HG03439 (cell line): ENCODE data around the gene TRIM44.
"Not testable (repeated sequence)": the region's sequence is repeated elsewhere in the genome, so short reads cannot be mapped to it uniquely, and the experiment has no call there.

Experiments used
- ATAC-seq: cut with Tn5 transposase; IDR thresholded peaks from one replicate; pipeline ENCODE4 v1.9.1; 2021; ENCODE audit warnings: mild to moderate bottlenecking, moderate library complexity; ENCODE audit not compliant: unreplicated experiment

Gene TRIM44

GRCh38 chr11:35846874-35847273 is 184.3 kb downstream of the TRIM44 start:
- ATAC-seq: no peak

- ATAC-seq: no peak
Measured at GRCh38 chr11:35847473-35847872, 184.9 kb downstream of the TRIM44 start.

- ATAC-seq: no peak
Measured at GRCh38 chr11:35848616-35849015, 186.0 kb downstream of the TRIM44 start.

- no peak for ATAC-seq
Measured at GRCh38 chr11:35850191-35850590, 187.6 kb downstream of the TRIM44 start.

GRCh38 chr11:35851342-35851741 is 188.8 kb downstream of the TRIM44 start:
- ATAC-seq: no peak

GRCh38 chr11:35852056-35852455 is 189.5 kb downstream of the TRIM44 start:
- ATAC-seq: no peak

- no peak for ATAC-seq
Measured at GRCh38 chr11:35853971-35854370, 191.4 kb downstream of the TRIM44 start.

GRCh38 chr11:35855671-35856070 is 193.1 kb downstream of the TRIM44 start:
- ATAC-seq: no peak

GRCh38 chr11:35856259-35856658 is 193.7 kb downstream of the TRIM44 start:
- no peak for ATAC-seq

- ATAC-seq: no peak
Measured at GRCh38 chr11:35856756-35857155, 194.2 kb downstream of the TRIM44 start.

- ATAC-seq: no peak
Measured at GRCh38 chr11:35857922-35858321, 195.3 kb downstream of the TRIM44 start.

- no peak for ATAC-seq
Measured at GRCh38 chr11:35859301-35859700, 196.7 kb downstream of the TRIM44 start.

- not testable (repeated sequence) for ATAC-seq
Measured at GRCh38 chr11:35860194-35860593, 197.6 kb downstream of the TRIM44 start.

GRCh38 chr11:35861191-35861590 is 198.6 kb downstream of the TRIM44 start:
- ATAC-seq: no peak

GRCh38 chr11:35862666-35863065 is 200.1 kb downstream of the TRIM44 start:
- no peak for ATAC-seq

- no peak for ATAC-seq
Measured at GRCh38 chr11:35864131-35864530, 201.6 kb downstream of the TRIM44 start.

- ATAC-seq: no peak
Measured at GRCh38 chr11:35866601-35867000, 204.0 kb downstream of the TRIM44 start.
